K562 (cell line): ENCODE results near the gene PODN. TPM values are rescaled to one million over a fixed set of nuclear protein-coding genes. Genes with fewer than 3 reads are reported as not detected.

ENCODE experiments used
- ELF1 ChIP-seq: fragments of 200-800 bp; sonication (Bioruptor generic); IDR thresholded peaks from 2 replicates; pipeline ENCODE4 v1.6.1; 2016; ENCODE audit warnings: missing genetic modification characterization, missing compliant biosample characterization
- NFXL1 ChIP-seq: fragments of 450-650 bp; formaldehyde crosslinking; IDR thresholded peaks from 2 replicates; pipeline ENCODE4 v1.4.0; 2021; ENCODE audit warnings: mild to moderate bottlenecking
- ZBTB2 ChIP-seq: fragments of 450-650 bp; IDR thresholded peaks from 2 replicates; pipeline ENCODE4 v1.6.1; 2016; ENCODE audit warnings: antibody characterized with exemption
- ZNF655 ChIP-seq: fragments of 250-450 bp; sonication (Bioruptor Pico); IDR thresholded peaks from 2 replicates; pipeline ENCODE4 v1.5.0; 2021
- polyA plus RNA-seq, 8 experiments: library from polyadenylated mRNA; depleted of rRNA in 4 of 8; stranded (reverse) in 5 of 8; unstranded in 3 of 8; fragments of >200 nt; fragmentation: Nextera tagmentation in 2 of 8; fragmentation: Illumina TruSeq in 1 of 8; extraction: Ambion mirVana in 2 of 8; extraction: Trizol in 1 of 8; gene quantifications; 2 replicates each; pipeline versions ENCODE4 v1.2.1 to v1.2.3, GENCODE V29; 2011 to 2014; ENCODE audit warnings: inconsistent platforms in 1 of 8, missing spikeins in 1 of 8
- total RNA-seq, 7 experiments: library from RNA; depleted of rRNA in 6 of 7; stranded (reverse); fragments of >200 nt in 6 of 7; fragmentation: Illumina TruSeq in 2 of 7; extraction: Trizol in 2 of 7; gene quantifications; 2 replicates each; pipeline versions ENCODE4 v1.2.1 to v1.2.3, GENCODE V29; 2011 to 2021; ENCODE audit warnings: low replicate concordance in 1 of 7
- TF ChIP-seq, protein P1 (sequence below): sonication (generic); formaldehyde crosslinking; IDR thresholded peaks from 2 replicates; pipeline ENCODE4 v1.8.1; 2023; ENCODE audit warnings: mild to moderate bottlenecking, missing genetic modification reagents
- TF ChIP-seq, protein P2 (sequence below): fragments of 150-350 bp; IDR thresholded peaks from 2 replicates; pipeline ENCODE4 v1.6.1; 2014; ENCODE audit warnings: low read depth, mild to moderate bottlenecking, low read length, borderline replicate concordance
- TF ChIP-seq, protein P3 (sequence below): fragments of 450-650 bp; formaldehyde crosslinking; IDR thresholded peaks from 2 replicates; pipeline ENCODE4 v1.4.0; 2020; ENCODE audit warnings: mild to moderate bottlenecking, mixed read lengths

The PODN gene
- total and polyA plus RNA-seq, 9 of the 15 experiments (the other 6 are each of a cell fraction or from before 2014, with no cell fraction given): not detected

DNA sequence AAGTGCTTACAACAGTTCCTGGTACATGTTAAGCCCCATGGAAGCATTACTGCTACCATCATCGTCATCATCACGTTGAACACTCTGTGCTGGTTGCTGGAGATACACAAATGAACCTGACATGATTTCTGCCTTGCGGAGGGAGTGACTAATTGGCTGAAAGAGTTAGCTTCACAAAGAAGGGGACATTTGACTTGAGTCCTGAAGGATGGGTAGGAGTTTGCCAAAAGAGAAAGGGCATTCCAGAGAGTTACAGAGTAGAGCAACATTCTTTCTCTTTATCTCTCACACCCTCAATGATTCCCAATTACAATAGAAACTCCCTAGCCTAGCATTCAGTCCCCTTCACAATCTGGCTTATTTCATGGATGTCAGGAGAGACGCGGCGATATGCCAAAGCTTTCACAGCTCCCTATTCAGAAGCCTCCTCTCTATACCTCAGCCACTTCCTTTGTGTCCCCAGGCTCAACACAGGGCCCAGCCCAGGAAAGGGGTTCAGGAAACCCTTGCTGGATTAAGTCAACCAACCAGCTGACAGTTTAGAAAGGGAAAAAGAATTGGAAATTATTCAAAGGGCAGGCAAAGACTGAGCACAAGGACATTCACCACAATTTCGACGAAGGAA is 42.4 kb downstream of the PODN start (continued):
- TF ChIP-seq, protein P1, sequence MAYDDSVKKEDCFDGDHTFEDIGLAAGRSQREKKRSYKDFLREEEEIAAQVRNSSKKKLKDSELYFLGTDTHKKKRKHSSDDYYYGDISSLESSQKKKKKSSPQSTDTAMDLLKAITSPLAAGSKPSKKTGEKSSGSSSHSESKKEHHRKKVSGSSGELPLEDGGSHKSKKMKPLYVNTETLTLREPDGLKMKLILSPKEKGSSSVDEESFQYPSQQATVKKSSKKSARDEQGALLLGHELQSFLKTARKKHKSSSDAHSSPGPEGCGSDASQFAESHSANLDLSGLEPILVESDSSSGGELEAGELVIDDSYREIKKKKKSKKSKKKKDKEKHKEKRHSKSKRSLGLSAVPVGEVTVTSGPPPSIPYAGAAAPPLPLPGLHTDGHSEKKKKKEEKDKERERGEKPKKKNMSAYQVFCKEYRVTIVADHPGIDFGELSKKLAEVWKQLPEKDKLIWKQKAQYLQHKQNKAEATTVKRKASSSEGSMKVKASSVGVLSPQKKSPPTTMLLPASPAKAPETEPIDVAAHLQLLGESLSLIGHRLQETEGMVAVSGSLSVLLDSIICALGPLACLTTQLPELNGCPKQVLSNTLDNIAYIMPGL (CRISPR knock-in tag): no peak
- TF ChIP-seq, protein P2, sequence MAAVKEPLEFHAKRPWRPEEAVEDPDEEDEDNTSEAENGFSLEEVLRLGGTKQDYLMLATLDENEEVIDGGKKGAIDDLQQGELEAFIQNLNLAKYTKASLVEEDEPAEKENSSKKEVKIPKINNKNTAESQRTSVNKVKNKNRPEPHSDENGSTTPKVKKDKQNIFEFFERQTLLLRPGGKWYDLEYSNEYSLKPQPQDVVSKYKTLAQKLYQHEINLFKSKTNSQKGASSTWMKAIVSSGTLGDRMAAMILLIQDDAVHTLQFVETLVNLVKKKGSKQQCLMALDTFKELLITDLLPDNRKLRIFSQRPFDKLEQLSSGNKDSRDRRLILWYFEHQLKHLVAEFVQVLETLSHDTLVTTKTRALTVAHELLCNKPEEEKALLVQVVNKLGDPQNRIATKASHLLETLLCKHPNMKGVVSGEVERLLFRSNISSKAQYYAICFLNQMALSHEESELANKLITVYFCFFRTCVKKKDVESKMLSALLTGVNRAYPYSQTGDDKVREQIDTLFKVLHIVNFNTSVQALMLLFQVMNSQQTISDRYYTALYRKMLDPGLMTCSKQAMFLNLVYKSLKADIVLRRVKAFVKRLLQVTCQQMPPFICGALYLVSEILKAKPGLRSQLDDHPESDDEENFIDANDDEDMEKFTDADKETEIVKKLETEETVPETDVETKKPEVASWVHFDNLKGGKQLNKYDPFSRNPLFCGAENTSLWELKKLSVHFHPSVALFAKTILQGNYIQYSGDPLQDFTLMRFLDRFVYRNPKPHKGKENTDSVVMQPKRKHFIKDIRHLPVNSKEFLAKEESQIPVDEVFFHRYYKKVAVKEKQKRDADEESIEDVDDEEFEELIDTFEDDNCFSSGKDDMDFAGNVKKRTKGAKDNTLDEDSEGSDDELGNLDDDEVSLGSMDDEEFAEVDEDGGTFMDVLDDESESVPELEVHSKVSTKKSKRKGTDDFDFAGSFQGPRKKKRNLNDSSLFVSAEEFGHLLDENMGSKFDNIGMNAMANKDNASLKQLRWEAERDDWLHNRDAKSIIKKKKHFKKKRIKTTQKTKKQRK: no peak
- TF ChIP-seq ZNF655 (CRISPR knock-in tag): no peak
- no peak for TF ChIP-seq ELF1 (tag)
- TF ChIP-seq NFXL1: no peak
- no peak for TF ChIP-seq ZBTB2
- TF ChIP-seq, protein P3, sequence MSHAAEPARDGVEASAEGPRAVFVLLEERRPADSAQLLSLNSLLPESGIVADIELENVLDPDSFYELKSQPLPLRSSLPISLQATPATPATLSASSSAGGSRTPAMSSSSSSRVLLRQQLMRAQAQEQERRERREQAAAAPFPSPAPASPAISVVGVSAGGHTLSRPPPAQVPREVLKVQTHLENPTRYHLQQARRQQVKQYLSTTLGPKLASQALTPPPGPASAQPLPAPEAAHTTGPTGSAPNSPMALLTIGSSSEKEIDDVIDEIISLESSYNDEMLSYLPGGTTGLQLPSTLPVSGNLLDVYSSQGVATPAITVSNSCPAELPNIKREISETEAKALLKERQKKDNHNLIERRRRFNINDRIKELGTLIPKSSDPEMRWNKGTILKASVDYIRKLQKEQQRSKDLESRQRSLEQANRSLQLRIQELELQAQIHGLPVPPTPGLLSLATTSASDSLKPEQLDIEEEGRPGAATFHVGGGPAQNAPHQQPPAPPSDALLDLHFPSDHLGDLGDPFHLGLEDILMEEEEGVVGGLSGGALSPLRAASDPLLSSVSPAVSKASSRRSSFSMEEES (CRISPR knock-in tag): no peak
